Endodermal cell (in vitro differentiated cells): Measurements from ENCODE around the gene KRTAP1-1. TPM values are rescaled to one million over a fixed set of nuclear protein-coding genes. Genes with fewer than 3 reads are reported as not detected.
"Not testable (repeated sequence)": the region's sequence is repeated elsewhere in the genome, so short reads cannot be mapped to it uniquely, and the experiment has no call there.

Experiments
- DNase-seq: peaks from one replicate; pipeline ENCODE4 v3.0.0-alpha.2; 2017
- H3K27ac ChIP-seq: 2 replicates; pipeline ENCODE4 v1.5.1; 2013; ENCODE audit warnings: mild to moderate bottlenecking, low read depth, low read length, moderate library complexity
- H3K27me3 ChIP-seq: 2 replicates; pipeline ENCODE4 v1.6.1; 2013; ENCODE audit warnings: mild to moderate bottlenecking, low read length, moderate library complexity; ENCODE audit not compliant: insufficient read depth, control insufficient read depth, poor library complexity, severe bottlenecking
- H3K36me3 ChIP-seq: 2 replicates; pipeline ENCODE4 v1.7.0; 2013; ENCODE audit warnings: mild to moderate bottlenecking, low read length, moderate library complexity; ENCODE audit not compliant: control insufficient read depth, insufficient read depth
- H3K4me1 ChIP-seq: one replicate; pipeline ENCODE4 v1.7.0; 2013; ENCODE audit warnings: low read length; ENCODE audit not compliant: control insufficient read depth, insufficient read depth
- H3K4me3 ChIP-seq: 2 replicates; pipeline ENCODE4 v1.5.1; 2013; ENCODE audit warnings: mild to moderate bottlenecking, low read length, moderate library complexity
- H3K9ac ChIP-seq: 2 replicates; pipeline ENCODE4 v1.6.1; 2013; ENCODE audit warnings: mild to moderate bottlenecking, low read length, moderate library complexity; ENCODE audit not compliant: poor library complexity, severe bottlenecking; ENCODE audit errors: extremely low read depth
- H3K9me3 ChIP-seq: 2 replicates; pipeline ENCODE4 v1.6.1; 2013; ENCODE audit warnings: mild to moderate bottlenecking, low read length, moderate library complexity; ENCODE audit not compliant: control insufficient read depth
- H3K27ac Mint-ChIP-seq: 2 replicates; pipeline ENCODE4 v1.8.0; 2020; ENCODE audit warnings: mixed read lengths
- H3K27me3 Mint-ChIP-seq: 2 replicates; pipeline ENCODE4 v1.8.0; 2021; ENCODE audit warnings: mild to moderate bottlenecking, mixed read lengths; ENCODE audit not compliant: insufficient read depth
- H3K36me3 Mint-ChIP-seq: 2 replicates; pipeline ENCODE4 v1.8.0; 2020; ENCODE audit warnings: low read depth, mixed read lengths
- H3K4me1 Mint-ChIP-seq: 2 replicates; pipeline ENCODE4 v1.8.0; 2020; ENCODE audit warnings: mixed read lengths
- H3K4me3 Mint-ChIP-seq: 2 replicates; pipeline ENCODE4 v1.8.0; 2020; ENCODE audit warnings: mild to moderate bottlenecking, moderate library complexity, mixed read lengths
- H3K9me3 Mint-ChIP-seq: 2 replicates; pipeline ENCODE4 v1.8.0; 2020; ENCODE audit warnings: mild to moderate bottlenecking, mixed read lengths
- WGBS, 2 experiments: methylation state at CpG; one replicate each; pipeline versions ENCODE4 v1.1.5 to v1.1.7; 2013; ENCODE audit warnings: missing lambda C conversion rate in 2 of 2, mixed read lengths in 1 of 2; ENCODE audit not compliant: insufficient coverage in 1 of 2, insufficient read length in 1 of 2; 5-methylcytosine and 5-hydroxymethylcytosine counted together
- total RNA-seq, 2 donors: library from RNA; stranded (reverse); fragmentation: NEBNext Ultra II Directional in 1 of 2; extraction: Animal tissue kit (Norgen Biotek cat#: 25700) in 1 of 2; gene quantifications; 2 replicates in 1 of 2; 3 replicates in 1 of 2; pipeline ENCODE4 v1.2.1, GENCODE V29; 2021
- TF ChIP-seq, protein P1 (sequence below): fragments of 200-600 bp; sonication (generic); conservative IDR thresholded peaks from 2 replicates; pipeline ENCODE4 v1.5.0; 2021; ENCODE audit warnings: antibody characterized with exemption, mild to moderate bottlenecking

Gene KRTAP1-1
- total RNA-seq, 2 donors from 2014 or later: not detected

DNA sequence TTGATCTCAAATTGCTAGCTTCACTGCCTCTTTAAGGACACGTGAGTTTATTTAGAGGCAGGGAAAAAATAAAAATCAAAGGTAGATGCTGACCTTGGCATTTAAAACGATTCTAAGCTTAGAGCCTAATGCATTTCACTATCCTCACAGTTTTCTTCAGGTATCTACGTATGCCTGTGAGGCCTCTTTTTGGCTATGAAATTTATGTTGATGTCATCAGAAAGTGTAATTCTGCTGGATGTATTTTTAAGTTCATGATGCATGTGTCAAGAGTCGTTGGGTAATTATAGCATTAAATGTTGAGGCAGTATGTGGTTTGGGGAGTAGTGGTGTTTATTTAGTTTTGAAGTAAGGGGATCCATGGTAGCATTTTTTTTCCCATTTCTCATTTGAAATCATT lies 37.3 kb downstream of the KRTAP1-1 start:
- H3K4me1 Mint-ChIP-seq: peaks cover 5% of the 10 kb centered on the region
- Histone ChIP-seq H3K4me3 (no peak overlapping the region), H3K27ac (no peak overlapping the region), H3K4me1 (peaks cover 5% of the 10 kb centered on the region), H3K9me3 (no peaks in the 10 kb centered on the region), H3K27me3 (no peaks in the 10 kb centered on the region), H3K9ac (no peak overlapping the region), H3K36me3 (no peaks in the 10 kb centered on the region)
- H3K4me3 Mint-ChIP-seq: no peak overlapping the region
- TF ChIP-seq, protein P1, sequence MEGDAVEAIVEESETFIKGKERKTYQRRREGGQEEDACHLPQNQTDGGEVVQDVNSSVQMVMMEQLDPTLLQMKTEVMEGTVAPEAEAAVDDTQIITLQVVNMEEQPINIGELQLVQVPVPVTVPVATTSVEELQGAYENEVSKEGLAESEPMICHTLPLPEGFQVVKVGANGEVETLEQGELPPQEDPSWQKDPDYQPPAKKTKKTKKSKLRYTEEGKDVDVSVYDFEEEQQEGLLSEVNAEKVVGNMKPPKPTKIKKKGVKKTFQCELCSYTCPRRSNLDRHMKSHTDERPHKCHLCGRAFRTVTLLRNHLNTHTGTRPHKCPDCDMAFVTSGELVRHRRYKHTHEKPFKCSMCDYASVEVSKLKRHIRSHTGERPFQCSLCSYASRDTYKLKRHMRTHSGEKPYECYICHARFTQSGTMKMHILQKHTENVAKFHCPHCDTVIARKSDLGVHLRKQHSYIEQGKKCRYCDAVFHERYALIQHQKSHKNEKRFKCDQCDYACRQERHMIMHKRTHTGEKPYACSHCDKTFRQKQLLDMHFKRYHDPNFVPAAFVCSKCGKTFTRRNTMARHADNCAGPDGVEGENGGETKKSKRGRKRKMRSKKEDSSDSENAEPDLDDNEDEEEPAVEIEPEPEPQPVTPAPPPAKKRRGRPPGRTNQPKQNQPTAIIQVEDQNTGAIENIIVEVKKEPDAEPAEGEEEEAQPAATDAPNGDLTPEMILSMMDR: no peak
- no peaks in the 10 kb centered on the region for H3K27me3 Mint-ChIP-seq
- DNase-seq: no peak
- H3K27ac Mint-ChIP-seq: no peak overlapping the region
- no peaks in the 10 kb centered on the region for H3K9me3 Mint-ChIP-seq
- H3K36me3 Mint-ChIP-seq: no peaks in the 10 kb centered on the region
- WGBS, 2 experiments: 87 to 100% methylated on average over 2 to 4 of the region's 4 CpGs

DNA sequence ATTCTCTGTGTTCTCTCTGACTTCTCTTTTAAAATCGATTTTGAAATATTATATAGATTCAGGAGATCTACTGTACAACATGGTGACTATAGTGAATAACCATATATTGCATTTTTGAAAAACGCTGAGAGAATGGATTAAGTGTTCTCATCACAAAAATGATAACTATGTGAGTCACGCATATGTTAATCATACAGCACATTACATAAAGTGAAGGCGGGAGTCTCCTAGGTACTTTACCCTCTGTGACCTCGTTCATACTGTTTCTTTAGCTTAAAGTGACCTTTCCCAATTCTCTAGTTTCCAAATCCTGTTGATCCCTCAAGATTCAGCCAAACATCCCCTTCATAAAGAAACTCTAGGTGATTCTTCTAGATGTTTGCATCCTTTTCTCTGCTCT lies 38.4 kb downstream of the KRTAP1-1 start:
- no peak overlapping the region for H3K27ac ChIP-seq
- H3K36me3 Mint-ChIP-seq: no peaks in the 10 kb centered on the region
- no peaks in the 10 kb centered on the region for H3K36me3 ChIP-seq
- no peak overlapping the region for H3K4me3 Mint-ChIP-seq
- H3K27me3 ChIP-seq: no peaks in the 10 kb centered on the region
- no peaks in the 10 kb centered on the region for H3K9me3 Mint-ChIP-seq
- H3K27me3 Mint-ChIP-seq: no peaks in the 10 kb centered on the region
- H3K4me1 ChIP-seq: no peaks in the 10 kb centered on the region
- no peak overlapping the region for H3K9ac ChIP-seq
- DNase-seq: no peak
- H3K27ac Mint-ChIP-seq: no peak overlapping the region
- H3K4me3 ChIP-seq: no peak overlapping the region
- H3K9me3 ChIP-seq: no peaks in the 10 kb centered on the region
- 82 to 87% methylated on average over 3 to 5 of the region's 5 CpGs for WGBS, 2 experiments
- TF ChIP-seq, protein P1: no peak
- no peaks in the 10 kb centered on the region for H3K4me1 Mint-ChIP-seq

DNA sequence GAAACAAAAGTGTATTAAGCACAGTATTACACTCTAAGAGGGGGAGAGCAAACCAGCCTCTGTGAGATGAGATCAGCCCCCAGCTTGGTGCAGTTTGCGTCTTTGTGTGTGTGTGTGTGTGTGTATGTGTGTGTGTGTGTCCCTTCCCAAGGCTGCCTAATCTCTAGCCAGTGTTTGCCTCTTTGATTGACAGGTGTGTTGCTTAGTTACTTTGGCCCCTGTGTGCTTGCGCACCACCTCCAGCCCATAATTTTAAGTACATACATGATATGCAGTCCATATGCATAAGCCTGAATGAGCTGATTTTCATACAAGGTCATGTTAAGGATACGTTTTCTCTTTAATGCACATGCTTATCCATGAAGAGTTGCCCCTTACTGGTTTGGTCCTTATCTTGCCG lies 39.5 kb downstream of the KRTAP1-1 start:
- Mint-ChIP-seq H3K4me3 (no peak overlapping the region), H3K36me3 (no peaks in the 10 kb centered on the region), H3K9me3 (no peaks in the 10 kb centered on the region), H3K27me3 (no peaks in the 10 kb centered on the region), H3K27ac (no peak overlapping the region), H3K4me1 (no peaks in the 10 kb centered on the region)
- no peaks in the 10 kb centered on the region for H3K9me3 ChIP-seq
- H3K27me3 ChIP-seq: no peaks in the 10 kb centered on the region
- H3K27ac ChIP-seq: no peak overlapping the region
- H3K9ac ChIP-seq: no peak overlapping the region
- no peak for DNase-seq
- H3K36me3 ChIP-seq: no peaks in the 10 kb centered on the region
- TF ChIP-seq, protein P1: no peak
- H3K4me1 ChIP-seq: no peaks in the 10 kb centered on the region
- H3K4me3 ChIP-seq: no peak overlapping the region
- 83 to 93% methylated on average over 1 to 4 of the region's 4 CpGs for WGBS, 2 experiments

DNA sequence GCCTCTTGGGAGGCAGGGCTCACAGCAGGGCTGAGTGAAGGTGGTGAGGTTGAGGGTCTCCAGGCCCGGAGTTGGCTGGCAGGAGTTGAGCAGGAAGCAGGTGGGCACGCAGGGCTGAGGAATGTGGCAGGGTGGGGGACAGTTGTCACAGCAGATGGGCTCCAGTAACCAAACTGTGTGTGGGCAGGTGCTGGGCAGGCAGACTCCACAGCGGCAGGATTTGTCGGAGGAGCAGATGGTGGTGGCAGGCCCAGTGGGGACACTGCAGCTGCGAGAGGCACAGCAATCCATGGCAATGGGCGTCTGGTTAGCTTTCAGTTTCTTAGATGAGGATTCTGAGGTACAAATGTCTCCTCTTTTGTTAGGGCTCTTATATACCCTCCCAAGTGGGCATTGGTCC lies 41.7 kb downstream of the KRTAP1-1 start, which contains the start of gene KRTAP3-2:
Gene KRTAP3-2, minus strand, starts transcription at position 344 of the 400 bp plus-strand sequence. Its CDS starts 53 bp downstream, at position 291.
- not testable (repeated sequence) for H3K4me1 ChIP-seq, H3K9me3 ChIP-seq, H3K27me3 ChIP-seq, H3K4me3 ChIP-seq, H3K36me3 ChIP-seq, H3K27ac ChIP-seq, H3K27me3 Mint-ChIP-seq, H3K9ac ChIP-seq, H3K9me3 Mint-ChIP-seq, H3K27ac Mint-ChIP-seq, H3K4me3 Mint-ChIP-seq, DNase-seq, H3K4me1 Mint-ChIP-seq, H3K36me3 Mint-ChIP-seq
- WGBS, 2 experiments: 94 to 95% methylated on average over 2 to 5 of the region's 6 CpGs
